Body of pancreas (tissue), 4 donors: ENCODE data around the gene ZNF488. TPM values are rescaled to one million over a fixed set of nuclear protein-coding genes. Genes with fewer than 3 reads are reported as not detected.

Source experiments
- ATAC-seq: fragments of 150-250 bp; one replicate; pipeline ENCODE4 v1.9.1; 2016
- DNase-seq, 4 donors: peaks; one replicate each; pipeline ENCODE4 v3.0.0-alpha.2; 2019
- H3K27ac ChIP-seq, 4 donors: fragments of 200-600 bp; sonication (generic); 1 replicate in 3 of 4; 2 replicates in 1 of 4; pipeline versions ENCODE4 v1.5.1 to v1.6.1; 2016 to 2019; ENCODE audit warnings: mild to moderate bottlenecking in 1 of 4, mixed read lengths in 1 of 4, moderate library complexity in 1 of 4
- H3K27me3 ChIP-seq, 2 donors: fragments of 200-600 bp; sonication (generic); one replicate each; pipeline ENCODE4 v1.6.0; 2016; ENCODE audit warnings: mild to moderate bottlenecking in 1 of 2
- H3K36me3 ChIP-seq, 2 donors: fragments of 200-600 bp; sonication (generic); replicated peaks in 1 of 2; 2 replicates each; pipeline ENCODE4 v1.5.1; 2016; ENCODE audit warnings: low read depth in 2 of 2; ENCODE audit not compliant: insufficient read depth in 1 of 2
- H3K4me1 ChIP-seq: fragments of 200-600 bp; sonication (generic); one replicate; pipeline ENCODE4 v1.6.0; 2016
- H3K4me3 ChIP-seq, 2 donors: fragments of 200-600 bp; sonication (generic); 1 replicate in 1 of 2; 2 replicates in 1 of 2; pipeline ENCODE4 v1.5.1; 2016 to 2019
- H3K9me3 ChIP-seq, 3 donors: fragments of 200-600 bp; sonication (generic); 1 replicate in 2 of 3; 2 replicates in 1 of 3; pipeline ENCODE4 v1.5.1; 2016
- CTCF ChIP-seq, 7 experiments: fragments of 450-650 bp in 4 of 7; fragments of 200-600 bp in 3 of 7; sonication (generic) in 3 of 7; IDR thresholded peaks; one replicate each; pipeline ENCODE4 v1.5.1; 2016 to 2019; ENCODE audit warnings: antibody characterized with exemption in 7 of 7
- POLR2A ChIP-seq, 3 donors: fragments of 450-650 bp; IDR thresholded peaks; one replicate each; pipeline ENCODE4 v1.6.1; 2016; ENCODE audit warnings: antibody characterized with exemption in 3 of 3, mild to moderate bottlenecking in 2 of 3
- WGBS, 2 donors: methylation state at CpG; one replicate each; pipeline ENCODE4 v1.1.5; 2017; 5-methylcytosine and 5-hydroxymethylcytosine counted together
- intact Hi-C: fragments of 100-400 bp; cut with DNase I; formaldehyde crosslinking; loops from one replicate; pipeline ENCODE4 v1.15.1; 2023
- total RNA-seq, 2 donors: library from RNA; depleted of rRNA; stranded (reverse); fragments of >200 nt; gene quantifications; one replicate each; pipeline ENCODE4 v1.1.0, GENCODE V29; 2016

ZNF488 gene
- total RNA-seq, 2 donors from 2014 or later = 0.26 TPM; not detected in 1

GRCh38 chr10:47354900-47355299, 29.2 kb downstream of the ZNF488 start:
- Histone ChIP-seq H3K9me3 (no peaks in the 10 kb centered on the region), H3K36me3 (no peaks in the 10 kb centered on the region), H3K4me3 (no peak overlapping the region), H3K27me3 (no peaks in the 10 kb centered on the region), H3K27ac (no peak overlapping the region), H3K4me1 (no peaks in the 10 kb centered on the region)
- WGBS, 2 donors = 52 to 73% methylated on average over 1 of the region's 1 CpG
- intact Hi-C loops = no loop called here
- no peak for ATAC-seq
- DNase-seq = no peak
- TF ChIP-seq CTCF (IDR thresholded peaks at IDR 0.05) (no peak), POLR2A (IDR thresholded peaks at IDR 0.05) (no peak)

- H3K27me3 ChIP-seq = no peaks in the 10 kb centered on the region
- H3K36me3 ChIP-seq = no peaks in the 10 kb centered on the region
- TF ChIP-seq POLR2A (IDR thresholded peaks at IDR 0.05) = no peak
- TF ChIP-seq CTCF (IDR thresholded peaks at IDR 0.05) = no peak
- 55 to 63% methylated on average over 3 to 4 of the region's 4 CpGs for WGBS, 2 donors
- no peaks in the 10 kb centered on the region for H3K4me1 ChIP-seq
- no peak overlapping the region for H3K4me3 ChIP-seq
- no peaks in the 10 kb centered on the region for H3K9me3 ChIP-seq
- DNase-seq (no peak), ATAC-seq (no peak)
- H3K27ac ChIP-seq = no peak overlapping the region
- intact Hi-C loops = no loop called here
Measured at GRCh38 chr10:47354165-47354564, 29.9 kb downstream of the ZNF488 start.

GRCh38 chr10:47353351-47353750, 30.7 kb downstream of the ZNF488 start:
- no peak overlapping the region for H3K27ac ChIP-seq
- no peaks in the 10 kb centered on the region for H3K27me3 ChIP-seq
- H3K36me3 ChIP-seq = no peaks in the 10 kb centered on the region
- H3K9me3 ChIP-seq = no peaks in the 10 kb centered on the region
- no peaks in the 10 kb centered on the region for H3K4me1 ChIP-seq
- TF ChIP-seq POLR2A (IDR thresholded peaks at IDR 0.05) (no peak), CTCF (IDR thresholded peaks at IDR 0.05) (no peak)
- ATAC-seq (no peak), DNase-seq (no peak)
- no peak overlapping the region for H3K4me3 ChIP-seq
- intact Hi-C loops = no loop called here
- WGBS, 2 donors = 78 to 90% methylated on average over 4 to 6 of the region's 6 CpGs

- Histone ChIP-seq H3K36me3 (no peaks in the 10 kb centered on the region), H3K4me3 (no peak overlapping the region), H3K9me3 (no peaks in the 10 kb centered on the region), H3K4me1 (no peaks in the 10 kb centered on the region), H3K27me3 (no peaks in the 10 kb centered on the region), H3K27ac (no peak overlapping the region)
- intact Hi-C loops = no loop called here
- WGBS, 2 donors = 74 to 79% methylated on average over 12 to 13 of the region's 14 CpGs
- no peak for TF ChIP-seq POLR2A (IDR thresholded peaks at IDR 0.05)
- TF ChIP-seq CTCF (IDR thresholded peaks at IDR 0.05) = no peak
- ATAC-seq (no peak), DNase-seq (no peak)
Measured at GRCh38 chr10:47351899-47352815, 31.9 kb downstream of the ZNF488 start.
